ENCODE data around the gene ANKRD1. TPM values are rescaled to one million over a fixed set of nuclear protein-coding genes. Genes with fewer than 3 reads are reported as not detected.

Gene ANKRD1
- total and polyA plus RNA-seq, 2 of the 8 experiments (the other 6 are each of a cell fraction or from before 2014, with no cell fraction given): 0.03 TPM; not detected in 1

- TF ChIP-seq TBP (IDR thresholded peaks at IDR 0.05; ENCODE audit: low read depth, low read length) (no peak), RAD21 (IDR thresholded peaks at IDR 0.05 in 1 of 2, conservative IDR thresholded peaks at IDR 0.05 in 1 of 2; ENCODE audit: low read depth in 2 of 2, low read length in 2 of 2) (peak; percentile 78 to 81), E2F6 (IDR thresholded peaks at IDR 0.05) (no peak), HDAC2 (IDR thresholded peaks at IDR 0.05; ENCODE audit: borderline replicate concordance in 1 of 2, low read depth in 2 of 2, low read length in 2 of 2) (no peak), PHF8 (conservative IDR thresholded peaks at IDR 0.05; ENCODE audit: low read depth, low read length) (no peak), SIN3A (conservative IDR thresholded peaks at IDR 0.05 in 1 of 2, IDR thresholded peaks at IDR 0.05 in 1 of 2; ENCODE audit: low read depth in 1 of 2, low read length in 2 of 2) (peak in 1 of 2 experiments; percentile 81; a peak in 2 of 4 replicates), CTBP2 (IDR thresholded peaks at IDR 0.05; ENCODE audit: borderline replicate concordance, insufficient read depth, insufficient read length, low read length) (no peak), TAF1 (IDR thresholded peaks at IDR 0.05; ENCODE audit: low read depth, low read length) (peak; percentile 17; the same call in 1 of the 2 replicates), EZH2 (IDR thresholded peaks at IDR 0.05; ENCODE audit: low read depth, low read length, severe bottlenecking) (no peak), CTCF (IDR thresholded peaks at IDR 0.05; ENCODE audit: control extremely low read depth in 1 of 3, insufficient read depth in 1 of 3, low read depth in 1 of 3, low read length in 3 of 3) (peak; percentile 55 to 79 (median 68)), YY1 (IDR thresholded peaks at IDR 0.05; ENCODE audit: low read depth, low read length) (peak; percentile 92; the same call in 1 of the 2 replicates), SAP30 (IDR thresholded peaks at IDR 0.05; ENCODE audit: insufficient read depth, insufficient replicate concordance, low read length) (no peak), EGR1 (IDR thresholded peaks at IDR 0.05; ENCODE audit: borderline replicate concordance, low read depth, low read length) (no peak), ATF3 (IDR thresholded peaks at IDR 0.05; ENCODE audit: insufficient read depth, low read depth, low read length) (no peak), SIRT6 (IDR thresholded peaks at IDR 0.05; ENCODE audit: low read length) (no peak), USF2 (IDR thresholded peaks at IDR 0.05; ENCODE audit: low read length) (no peak), POLR2A (IDR thresholded peaks at IDR 0.05; ENCODE audit: control extremely low read depth in 1 of 2, low read depth in 2 of 2, low read length in 2 of 2) (no peak), BRCA1 (IDR thresholded peaks at IDR 0.05; ENCODE audit: low read depth, low read length) (peak; percentile 37; the same call in 1 of the 2 replicates)
Measured at GRCh38 chr10:90871279-90871765, 49.6 kb downstream of the ANKRD1 start (continued).
